OCI-M2 (cell line): ENCODE data around the gene CADM2.

Source experiments
- DNase-seq: peaks from one replicate; lab custom pipeline; 2025; ENCODE audit not compliant: unreplicated experiment; lab: John Stamatoyannopoulos, UW

The CADM2 gene

DNA sequence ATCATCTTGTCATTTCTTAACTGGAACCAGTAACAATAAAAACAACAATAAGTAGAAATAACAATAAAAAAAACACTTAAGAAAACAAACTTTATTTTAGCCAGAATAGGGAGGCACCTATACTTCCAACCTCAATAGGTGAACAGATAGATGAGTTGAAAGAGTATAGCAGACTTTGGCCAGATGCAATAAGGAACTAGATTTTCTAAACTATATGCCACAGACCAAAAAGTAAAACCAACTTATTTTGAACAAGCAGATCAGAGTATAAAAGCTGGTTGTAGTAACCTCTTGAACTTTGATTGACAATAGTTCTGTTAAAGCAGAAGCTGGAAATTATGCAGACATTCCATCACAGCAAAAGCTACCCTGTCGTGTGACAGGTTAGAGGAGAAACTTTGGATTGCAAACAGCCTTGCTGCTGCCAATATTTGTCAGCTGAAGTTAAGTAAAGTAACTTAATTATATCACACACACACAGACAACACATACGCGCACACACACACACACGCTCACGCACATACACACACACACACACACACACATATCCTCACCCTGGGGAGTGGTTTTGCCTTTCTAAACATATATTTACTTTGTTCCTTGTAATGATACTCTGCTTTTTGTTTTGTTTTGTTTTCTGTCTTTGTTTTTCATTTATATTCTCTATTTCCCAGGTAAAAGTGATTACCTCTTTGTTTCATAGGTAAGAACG, 1128.5 kb downstream of the CADM2 start:
- DNase-seq, result no peak

DNA sequence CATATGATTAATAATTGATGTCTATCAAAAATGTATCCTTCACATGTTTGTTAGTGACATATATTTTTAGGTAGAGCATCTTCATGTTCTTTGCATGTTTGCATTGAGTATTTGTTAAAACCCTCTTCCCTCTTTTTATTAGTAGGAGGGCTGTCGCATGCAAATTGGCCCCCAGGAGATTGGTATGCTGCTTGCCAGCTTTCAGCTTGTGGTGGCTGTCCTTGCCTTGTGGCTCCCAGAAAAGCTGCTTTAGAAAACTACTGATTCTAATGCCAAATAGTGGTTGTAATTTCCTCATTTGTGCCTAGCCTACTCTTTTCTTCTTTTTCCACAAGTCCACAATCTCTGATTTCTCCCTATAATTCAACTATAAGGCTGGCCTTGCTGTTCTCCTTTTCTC, 1145.4 kb downstream of the CADM2 start:
- DNase-seq, result no peak

DNA sequence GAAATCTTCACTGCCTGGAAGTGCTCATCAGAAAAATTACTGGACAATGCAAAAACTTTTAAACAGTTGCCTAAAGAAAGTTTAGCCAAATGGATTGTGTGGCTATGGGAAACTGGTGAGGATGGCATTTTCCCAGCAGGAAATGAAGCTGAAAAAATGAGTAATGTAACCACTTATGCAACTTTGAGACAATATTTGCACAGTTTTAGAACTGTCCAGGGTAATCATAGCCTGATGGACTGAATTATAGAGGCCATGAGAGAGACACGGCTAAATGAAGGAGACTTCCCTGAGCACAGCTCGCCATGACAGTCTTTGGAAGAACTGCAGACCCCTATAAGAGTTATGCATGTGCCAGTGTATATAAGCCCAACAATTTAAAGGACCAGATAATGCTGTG, 1150.6 kb downstream of the CADM2 start:
- no peak for DNase-seq
